ENCODE measurements around the gene ZNF821.

ZNF821 gene

DNA sequence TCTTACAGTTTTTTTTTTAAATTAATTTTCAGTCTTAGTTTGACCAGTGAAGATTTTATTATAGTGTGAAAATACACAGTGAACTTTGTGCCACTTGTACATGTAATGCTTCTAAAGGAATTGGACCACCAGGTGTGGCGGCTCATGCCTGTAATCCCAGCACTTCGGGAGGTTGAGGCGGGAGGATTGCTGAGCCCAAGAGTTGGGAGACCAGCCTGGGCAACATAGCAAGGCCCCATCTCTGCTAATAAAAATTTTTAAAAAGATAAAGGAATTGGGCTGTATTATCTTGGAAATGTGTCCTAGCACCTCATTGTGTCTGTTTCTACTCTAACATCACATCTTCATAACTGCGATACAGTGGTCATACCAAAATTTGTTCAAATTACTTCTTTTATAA lies 15.2 kb upstream of the ZNF821 start:
- TF ChIP-seq, protein P1, sequence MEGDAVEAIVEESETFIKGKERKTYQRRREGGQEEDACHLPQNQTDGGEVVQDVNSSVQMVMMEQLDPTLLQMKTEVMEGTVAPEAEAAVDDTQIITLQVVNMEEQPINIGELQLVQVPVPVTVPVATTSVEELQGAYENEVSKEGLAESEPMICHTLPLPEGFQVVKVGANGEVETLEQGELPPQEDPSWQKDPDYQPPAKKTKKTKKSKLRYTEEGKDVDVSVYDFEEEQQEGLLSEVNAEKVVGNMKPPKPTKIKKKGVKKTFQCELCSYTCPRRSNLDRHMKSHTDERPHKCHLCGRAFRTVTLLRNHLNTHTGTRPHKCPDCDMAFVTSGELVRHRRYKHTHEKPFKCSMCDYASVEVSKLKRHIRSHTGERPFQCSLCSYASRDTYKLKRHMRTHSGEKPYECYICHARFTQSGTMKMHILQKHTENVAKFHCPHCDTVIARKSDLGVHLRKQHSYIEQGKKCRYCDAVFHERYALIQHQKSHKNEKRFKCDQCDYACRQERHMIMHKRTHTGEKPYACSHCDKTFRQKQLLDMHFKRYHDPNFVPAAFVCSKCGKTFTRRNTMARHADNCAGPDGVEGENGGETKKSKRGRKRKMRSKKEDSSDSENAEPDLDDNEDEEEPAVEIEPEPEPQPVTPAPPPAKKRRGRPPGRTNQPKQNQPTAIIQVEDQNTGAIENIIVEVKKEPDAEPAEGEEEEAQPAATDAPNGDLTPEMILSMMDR (conservative IDR thresholded peaks at IDR 0.05), result no peak
- H3K27ac ChIP-seq, result no peak overlapping the region

DNA sequence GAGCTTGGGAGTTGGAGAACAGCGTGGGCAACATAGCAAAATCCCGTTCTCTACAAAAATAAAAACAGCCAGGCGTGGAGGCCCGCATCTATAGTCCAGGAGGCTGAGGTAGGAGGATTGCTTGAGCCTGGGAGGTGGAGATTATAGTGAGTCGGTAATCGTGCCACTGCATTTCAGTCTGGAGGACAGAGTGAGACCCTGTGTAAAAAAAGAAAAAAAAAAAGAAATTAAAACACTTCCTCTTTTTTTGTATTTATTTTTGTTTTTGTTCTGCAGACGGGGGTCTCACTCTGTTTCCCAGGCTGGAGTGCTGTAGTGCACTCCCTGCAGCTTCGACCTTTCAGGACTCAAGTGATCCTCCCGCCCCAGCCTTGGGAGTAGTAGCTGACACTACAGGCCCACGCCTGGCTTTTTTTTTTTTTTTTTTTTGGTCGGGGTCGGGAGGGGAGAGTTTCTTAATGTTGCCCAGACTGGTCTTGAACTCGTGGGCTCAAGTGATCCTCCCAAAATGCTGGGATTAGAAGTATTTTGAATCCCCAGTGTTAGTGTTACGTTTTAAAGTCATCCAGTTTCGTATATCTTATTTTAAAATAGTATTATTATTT lies 12.9 kb upstream of the ZNF821 start:
- peak overlapping the region; percentile 87; the same call in 1 of the 2 replicates for H3K27ac ChIP-seq
- TF ChIP-seq, protein P1 (conservative IDR thresholded peaks at IDR 0.05), result no peak

DNA sequence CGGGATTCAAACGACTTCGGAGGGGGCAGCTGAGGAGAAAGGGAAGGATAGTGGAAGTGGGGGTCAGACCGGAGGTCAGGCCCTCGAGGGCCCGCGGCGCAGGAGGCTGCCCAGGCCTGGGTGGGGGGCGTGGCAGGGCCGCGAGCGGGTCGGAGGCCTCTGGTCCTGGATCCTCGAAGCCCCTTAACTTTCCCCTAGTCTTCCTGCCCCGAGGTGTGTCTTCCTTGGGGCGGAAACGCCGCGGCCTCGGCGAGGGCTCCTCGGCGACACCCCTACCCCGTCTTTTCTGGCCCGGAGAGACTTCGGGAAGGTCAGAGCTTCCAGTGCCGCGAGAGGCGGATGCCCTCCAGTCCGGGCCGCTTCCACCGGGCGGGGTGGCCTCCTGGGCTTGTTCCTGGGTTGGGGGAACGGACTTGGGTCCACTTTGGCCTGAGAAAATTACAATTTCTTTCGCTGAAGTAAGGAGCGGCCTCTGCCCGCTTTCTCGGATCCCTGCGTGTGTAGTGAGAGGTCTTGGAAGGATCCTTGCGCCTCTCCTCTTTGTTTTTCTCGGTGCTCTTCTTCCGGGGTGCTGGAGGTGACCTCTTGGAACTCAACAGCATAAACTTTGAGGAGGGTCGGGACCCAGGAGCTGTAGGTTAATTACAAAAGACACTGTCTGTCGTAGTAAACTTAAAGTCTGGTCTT lies 11.8 kb upstream of the ZNF821 start:
- TF ChIP-seq, protein P1 (conservative IDR thresholded peaks at IDR 0.05), result no peak
- H3K27ac ChIP-seq, result peak overlapping the region; percentile 87

DNA sequence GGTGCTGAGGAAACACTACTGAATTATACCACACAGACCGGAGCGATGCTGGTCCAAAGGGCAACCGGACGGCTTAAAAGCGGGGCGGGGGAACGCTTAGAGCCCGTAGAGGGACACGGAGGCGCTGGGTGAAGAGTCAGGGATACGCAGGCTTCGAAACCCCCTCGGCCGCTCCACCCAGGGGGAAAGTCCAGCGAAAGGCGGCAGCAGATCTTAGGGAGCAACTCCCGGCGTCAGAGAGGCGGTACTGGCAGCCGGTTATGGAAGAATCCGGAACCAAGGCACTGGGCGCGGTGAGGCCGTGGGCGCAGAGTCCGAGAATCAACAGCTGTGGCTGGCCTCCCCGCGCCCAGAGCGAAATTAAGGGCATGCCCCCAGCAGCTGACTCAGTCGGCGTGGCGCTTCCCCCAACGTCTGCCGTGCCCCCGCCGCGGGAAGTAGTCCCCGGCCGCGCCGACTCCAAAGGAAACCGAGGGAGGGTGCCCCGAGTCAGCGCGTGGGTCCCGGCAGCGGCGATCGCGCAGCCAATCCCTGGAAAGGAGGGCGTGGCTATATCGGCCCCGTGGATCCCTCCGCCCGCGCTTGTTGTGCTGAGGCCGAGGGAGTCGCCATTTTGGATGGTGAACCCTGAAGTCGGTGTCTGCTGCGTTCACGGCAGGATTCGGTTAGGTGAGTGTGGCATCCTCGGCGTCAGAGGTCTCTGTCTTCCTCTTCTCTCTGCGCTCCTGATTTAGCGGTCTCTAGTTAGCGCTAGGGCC lies 11.1 kb upstream of the ZNF821 start, which contains the start of gene IST1:
Gene IST1 (plus strand): TSS at position 611 of the 758 bp plus-strand sequence. CDS start 20,110 bp downstream, outside the sequence.
- TF ChIP-seq, protein P1 (conservative IDR thresholded peaks at IDR 0.05), result no peak

DNA sequence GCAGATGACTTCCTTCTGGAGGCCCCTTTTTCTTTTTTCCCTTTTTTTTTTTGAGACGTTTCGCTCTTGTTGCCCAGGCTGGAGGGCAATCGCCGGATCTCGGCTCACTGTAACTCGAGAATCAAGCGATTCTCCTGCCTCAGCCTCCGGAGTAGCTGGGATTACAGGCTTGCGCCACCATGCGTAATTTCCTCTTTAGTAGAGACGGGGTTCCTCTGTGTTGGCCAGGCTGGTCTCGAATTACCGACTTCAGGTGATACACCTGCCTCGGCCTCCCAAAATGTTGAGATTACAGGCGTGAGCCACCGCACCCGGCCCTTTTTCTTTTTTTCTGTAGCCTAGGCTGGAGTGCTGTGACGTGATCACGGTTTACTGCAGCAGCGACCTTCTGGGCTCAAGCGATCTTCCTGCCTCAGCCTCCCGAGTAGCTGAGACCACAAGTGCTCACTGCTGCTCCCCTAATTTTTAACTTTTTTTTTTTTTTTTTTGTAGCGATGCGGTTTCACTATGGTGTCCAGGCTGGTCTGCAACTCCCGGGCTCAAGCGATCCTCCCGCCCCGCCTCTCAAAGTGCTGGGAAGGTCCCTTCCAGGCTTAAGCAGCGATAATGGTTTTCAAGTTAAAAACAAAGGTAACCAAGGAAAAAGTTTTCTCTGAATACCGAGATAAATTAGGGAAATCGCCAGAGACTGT lies 10.4 kb upstream of the ZNF821 start:
- H3K27ac ChIP-seq, result peak overlapping the region; percentile 87
- TF ChIP-seq, protein P1 (conservative IDR thresholded peaks at IDR 0.05), result 0 out of 2 replicates have a peak, but pooled peaks have one; percentile 12

More for the DNA sequence above, 11.1 kb upstream of the ZNF821 start, which contains the start of gene IST1:
- peak within 1 kb of the TSS; percentile 87 for H3K27ac ChIP-seq

DNA sequence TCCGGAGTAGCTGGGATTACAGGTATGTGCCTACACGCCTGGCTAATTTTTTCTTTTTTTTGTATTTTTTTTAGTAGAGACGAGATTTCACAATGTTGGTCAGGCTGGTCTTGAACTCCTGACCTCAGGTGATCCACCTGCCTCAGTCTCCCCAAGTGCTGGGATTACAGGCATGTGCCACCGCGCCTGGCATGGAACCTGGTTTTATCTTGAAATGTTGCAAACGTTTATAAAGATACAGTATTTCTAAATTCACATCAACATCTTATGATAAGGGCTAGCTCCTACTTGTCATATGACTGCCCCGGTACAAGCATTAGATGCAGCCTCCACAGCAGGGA lies 9.9 kb upstream of the ZNF821 start:
- H3K27ac ChIP-seq, result peak overlapping the region; percentile 87
- TF ChIP-seq, protein P1 (conservative IDR thresholded peaks at IDR 0.05), result no peak

DNA sequence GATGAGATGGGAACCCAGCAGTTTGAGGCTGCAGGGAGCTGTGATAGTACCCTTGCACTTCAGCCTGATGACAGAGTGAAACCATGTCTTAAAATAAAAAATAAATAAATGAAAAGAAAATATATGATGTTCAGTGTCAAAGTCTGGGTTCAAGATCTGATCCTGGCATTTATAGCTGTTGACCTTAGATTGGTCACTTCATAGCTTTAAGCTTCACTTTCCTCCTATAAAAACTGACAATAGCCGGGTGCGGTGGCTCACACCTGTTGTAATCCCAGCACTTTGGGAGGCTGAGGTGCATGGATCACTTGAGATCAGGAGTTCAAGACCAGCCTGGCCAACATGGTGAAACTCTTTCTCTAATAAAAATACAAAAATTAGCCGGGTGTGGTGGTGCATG lies 5.2 kb upstream of the ZNF821 start:
- no peak overlapping the region for H3K27ac ChIP-seq
- TF ChIP-seq, protein P1 (conservative IDR thresholded peaks at IDR 0.05), result no peak
